IMR-90 (cell line): ENCODE results near the gene FMC1. TPM values are rescaled to one million over a fixed set of nuclear protein-coding genes. Genes with fewer than 3 reads are reported as not detected.
A peak's percentile ranks its signal among the peaks of the same experiment; 100 is the strongest.

Experiments used
- ATAC-seq: fragments of 200-7000 bp; cut with Tn5 transposase; 2 replicates; pipeline ENCODE4 v1.9.1; 2020; ENCODE audit warnings: low read depth, mild to moderate bottlenecking, moderate library complexity
- BruUV-seq: library from RNA; stranded (reverse); fragments of 400-500 nt; replicated peaks from 2 replicates; lab custom pipeline; 2021; lab: Mats Ljungman, UMichigan
- CTCF ChIA-PET: fragments of 300-600 bp; formaldehyde crosslinking; extraction: SDS; loops from one replicate; lab custom pipeline; 2021; ENCODE audit warnings: antibody characterized with exemption; lab: Yijun Ruan, JAX
- POLR2A ChIA-PET: fragments of 300-600 bp; sonication (Branson Sonifier 250); formaldehyde crosslinking; loops from one replicate; lab custom pipeline; 2022; ENCODE audit warnings: antibody characterized with exemption; ENCODE audit not compliant: unreplicated experiment; lab: Charles Lee
- DNase-seq: peaks from one replicate; pipeline ENCODE4 v3.0.0; 2013
- H2AFZ ChIP-seq: replicated peaks from 2 replicates; pipeline ENCODE3; 2013; ENCODE audit warnings: low read length, mild to moderate bottlenecking; ENCODE audit not compliant: poor library complexity
- H2AK5ac ChIP-seq: 2 replicates; pipeline ENCODE4 v1.6.1; 2013; ENCODE audit warnings: low read depth, low read length, inconsistent platforms
- H2AK9ac ChIP-seq: replicated peaks from 2 replicates; pipeline ENCODE3; 2013; ENCODE audit warnings: mild to moderate bottlenecking, low read depth, low read length, moderate library complexity; ENCODE audit not compliant: poor library complexity
- H2BK120ac ChIP-seq: 2 replicates; pipeline ENCODE4 v1.6.1; 2013; ENCODE audit warnings: low read depth, low read length, inconsistent platforms
- H2BK15ac ChIP-seq: 3 replicates; pipeline ENCODE4 v1.6.1; 2013; ENCODE audit warnings: low read depth, low read length, inconsistent platforms
- H2BK20ac ChIP-seq: 2 replicates; pipeline ENCODE4 v1.6.1; 2013; ENCODE audit warnings: low read depth, mild to moderate bottlenecking, inconsistent platforms, low read length, moderate library complexity
- H2BK5ac ChIP-seq: 2 replicates; pipeline ENCODE4 v1.6.1; 2013; ENCODE audit warnings: mild to moderate bottlenecking, low read depth, low read length, inconsistent platforms; ENCODE audit not compliant: poor library complexity, severe bottlenecking
- H3K14ac ChIP-seq: replicated peaks from 2 replicates; pipeline ENCODE4 v1.6.1; 2013; ENCODE audit warnings: low read depth, low read length, inconsistent platforms
- H3K18ac ChIP-seq: 2 replicates; pipeline ENCODE4 v1.6.1; 2013; ENCODE audit warnings: low read depth, low read length, control low read depth
- H3K23ac ChIP-seq: 2 replicates; pipeline ENCODE4 v1.6.1; 2013; ENCODE audit warnings: low read depth, low read length, inconsistent platforms
- H3K27ac ChIP-seq: 2 replicates; pipeline ENCODE4 v1.5.1; 2013; ENCODE audit warnings: mild to moderate bottlenecking, control low read depth, low read length; ENCODE audit not compliant: insufficient read depth
- H3K27me3 ChIP-seq: 2 replicates; pipeline ENCODE4 v1.6.1; 2013; ENCODE audit warnings: low read length; ENCODE audit not compliant: control insufficient read depth, insufficient read depth
- H3K36me3 ChIP-seq: 2 replicates; pipeline ENCODE4 v1.6.1; 2013; ENCODE audit warnings: low read length, mixed read lengths; ENCODE audit not compliant: control insufficient read depth, insufficient read depth
- H3K4ac ChIP-seq: 2 replicates; pipeline ENCODE4 v1.6.1; 2013; ENCODE audit warnings: low read depth, low read length, inconsistent platforms
- H3K4me1 ChIP-seq: 2 replicates; pipeline ENCODE4 v1.6.1; 2013; ENCODE audit warnings: low read length, mixed read lengths; ENCODE audit not compliant: control insufficient read depth, insufficient read depth
- H3K4me2 ChIP-seq: 2 replicates; pipeline ENCODE4 v1.6.1; 2013; ENCODE audit warnings: low read depth, mild to moderate bottlenecking, control low read depth, low read length, moderate library complexity
- H3K4me3 ChIP-seq: 2 replicates; pipeline ENCODE4 v1.5.1; 2013; ENCODE audit warnings: low read depth, mild to moderate bottlenecking, control low read depth, low read length, moderate library complexity; ENCODE audit not compliant: insufficient read depth
- H3K56ac ChIP-seq: 2 replicates; pipeline ENCODE4 v1.6.1; 2013; ENCODE audit warnings: low read length, inconsistent platforms; ENCODE audit not compliant: insufficient read depth; ENCODE audit errors: extremely low read depth
- H3K79me1 ChIP-seq, 2 experiments: 2 replicates each; pipeline ENCODE4 v1.6.1; 2013; ENCODE audit warnings: low read length in 2 of 2, inconsistent platforms in 1 of 2, low read depth in 1 of 2
- H3K9ac ChIP-seq: 2 replicates; pipeline ENCODE4 v1.6.1; 2013; ENCODE audit warnings: low read depth, low read length, control low read depth
- H3K9me1 ChIP-seq: 2 replicates; pipeline ENCODE4 v1.6.1; 2013; ENCODE audit warnings: low read length, inconsistent platforms; ENCODE audit not compliant: insufficient read depth
- H3K9me3 ChIP-seq: 2 replicates; pipeline ENCODE4 v1.6.1; 2013; ENCODE audit warnings: low read length; ENCODE audit not compliant: control insufficient read depth, insufficient read depth
- H4K20me1 ChIP-seq: 2 replicates; pipeline ENCODE4 v1.6.1; 2013; ENCODE audit warnings: low read length, inconsistent platforms; ENCODE audit not compliant: insufficient read depth
- H4K5ac ChIP-seq: 2 replicates; pipeline ENCODE4 v1.6.1; 2013; ENCODE audit warnings: mild to moderate bottlenecking, low read depth, low read length, control low read depth
- H4K8ac ChIP-seq, 2 experiments: 2 replicates each; pipeline ENCODE4 v1.6.1; 2013; ENCODE audit warnings: low read depth in 2 of 2, low read length in 2 of 2, control low read depth in 1 of 2, inconsistent platforms in 1 of 2
- H4K91ac ChIP-seq: 2 replicates; pipeline ENCODE4 v1.6.1; 2013; ENCODE audit warnings: low read depth, low read length, inconsistent platforms; ENCODE audit not compliant: insufficient read depth
- FOS ChIP-seq: fragments of 150-350 bp; IDR thresholded peaks from 2 replicates; pipeline ENCODE4 v1.6.1; 2016; ENCODE audit warnings: low read depth, low read length
- MAFK ChIP-seq: IDR thresholded peaks from 2 replicates; pipeline ENCODE4 v1.6.1; 2012; ENCODE audit warnings: low read depth, low read length, improper control_type of control experiment
- MAZ ChIP-seq: IDR thresholded peaks from 2 replicates; pipeline ENCODE4 v1.6.1; 2012; ENCODE audit warnings: low read depth, mild to moderate bottlenecking, low read length, improper control_type of control experiment, moderate library complexity, borderline replicate concordance
- MXI1 ChIP-seq: IDR thresholded peaks from 2 replicates; pipeline ENCODE4 v1.6.1; 2012; ENCODE audit warnings: low read depth, mild to moderate bottlenecking, low read length, moderate library complexity, borderline replicate concordance
- RAD21 ChIP-seq: IDR thresholded peaks from 2 replicates; pipeline ENCODE4 v1.6.1; 2012; ENCODE audit warnings: low read length, improper control_type of control experiment
- USF2 ChIP-seq: fragments of 150-350 bp; IDR thresholded peaks from 2 replicates; pipeline ENCODE4 v1.6.1; 2017; ENCODE audit warnings: mild to moderate bottlenecking, antibody characterized with exemption, low read length, low read depth
- WGBS, 2 experiments: methylation state at CpG; one replicate each; pipeline versions ENCODE4 v1.1.5 to v1.1.7; 2013; ENCODE audit warnings: missing lambda C conversion rate in 2 of 2; ENCODE audit not compliant: insufficient read length in 1 of 2; ENCODE audit errors: extremely low coverage in 2 of 2; 5-methylcytosine and 5-hydroxymethylcytosine counted together
- dilution Hi-C: fragments of 300-500 bp; cut with HindIII; formaldehyde crosslinking; loops from one replicate; pipeline ENCODE4 v1.14.3; 2018; ENCODE audit warnings: low sequenced_read_pairs; ENCODE audit not compliant: unreplicated experiment
- in situ Hi-C: fragments of 300-500 bp; cut with MboI; formaldehyde crosslinking; loops from 3 replicates; pipeline ENCODE4 v1.14.3; 2019; ENCODE audit warnings: low sequenced_read_pairs, inconsistent platforms, mixed read lengths
- intact Hi-C: fragments of 100-400 bp; cut with micrococcal nuclease; formaldehyde crosslinking; loops from 2 replicates; pipeline ENCODE4 v1.10.0; 2022
- polyA plus RNA-seq, 3 experiments: library from polyadenylated mRNA; depleted of rRNA; stranded (reverse); fragments of >200 nt; gene quantifications; 2 replicates each; pipeline ENCODE4 v1.2.3, GENCODE V29; 2012; ENCODE audit warnings: low replicate concordance in 1 of 3
- total RNA-seq: library from RNA; depleted of rRNA; stranded (reverse); fragments of >200 nt; gene quantifications from 2 replicates; pipeline ENCODE4 v1.2.3, GENCODE V29; 2012

FMC1 gene
- total and polyA plus RNA-seq, 2 of the 4 experiments (the other 2 are of a cell fraction): 6.1 to 11.9 TPM

- no peaks in the 10 kb centered on the region; the same call in 1 of the 2 replicates for H3K4me1 ChIP-seq
- H2BK15ac ChIP-seq: no peak overlapping the region
- peak overlapping the region; percentile 95 for H3K56ac ChIP-seq
- intact Hi-C loops (loop anchor here (5.0 kb wide), 2 partner anchors 37 to 52 kb away; no protein-coding TSS in a partner anchor), dilution Hi-C loops (no loop called here), in situ Hi-C loops (no loop called here)
- peak overlapping the region; percentile 99 for H2AK5ac ChIP-seq
- H3K79me1 ChIP-seq: peaks cover 0 to 27% of the 10 kb centered on the region in 2 experiments; a peak in 3 of 4 replicates
- peaks cover 5% of the 10 kb centered on the region; the same call in 1 of the 2 replicates for H3K9me1 ChIP-seq
- peak overlapping the region; percentile 96 for H3K27ac ChIP-seq
- ChIA-PET POLR2A (no interaction called here), CTCF (no interaction called here)
- H2AFZ ChIP-seq: peak overlapping the region; percentile 97
- H3K4me2 ChIP-seq: peak overlapping the region; percentile 84
- peak overlapping the region; percentile 0; the same call in 1 of the 2 replicates for H4K5ac ChIP-seq
- H4K8ac ChIP-seq: peak overlapping the region; percentile 92 to 98; a peak in 2 of 4 replicates
- peak; percentile 77 for ATAC-seq
- H2BK5ac ChIP-seq: peak overlapping the region; percentile 86
- H3K27me3 ChIP-seq: no peaks in the 10 kb centered on the region
- no peaks in the 10 kb centered on the region for H3K9me3 ChIP-seq
- H3K14ac ChIP-seq: peak overlapping the region; percentile 77
- TF ChIP-seq RAD21: no peak
- peak; percentile 64; the same call in 1 of the 2 replicates for TF ChIP-seq MXI1
- peak; percentile 54; the same call in 1 of the 2 replicates for TF ChIP-seq USF2
- no peak for TF ChIP-seq MAFK
- peak; percentile 54; the same call in 1 of the 2 replicates for TF ChIP-seq FOS
- peak; percentile 62; the same call in 1 of the 2 replicates for TF ChIP-seq MAZ
- H3K18ac ChIP-seq: 0 out of 2 replicates have a peak overlapping the region, but pooled peaks have one; percentile 1
- H4K91ac ChIP-seq: peak overlapping the region; percentile 99; the same call in 1 of the 2 replicates
- H2BK20ac ChIP-seq: no peak overlapping the region
- H3K23ac ChIP-seq: peak overlapping the region; percentile 95
- peak overlapping the region; percentile 96 for H3K9ac ChIP-seq
- TSS peak; percentile 14 for BruUV-seq
- peak overlapping the region; percentile 95 for H2AK9ac ChIP-seq
- peaks cover 2% of the 10 kb centered on the region for H3K36me3 ChIP-seq
- H4K20me1 ChIP-seq: peaks cover 48% of the 10 kb centered on the region
- peak overlapping the region; percentile 56 for H3K4me3 ChIP-seq
- peak overlapping the region; percentile 7; the same call in 1 of the 2 replicates for H2BK120ac ChIP-seq
- no CpG with 5 or more reads among the region's 47 CpGs for WGBS, 2 experiments
- DNase-seq: peak; percentile 89
- H3K4ac ChIP-seq: peak overlapping the region; percentile 96
Observed at GRCh38 chr7:139360210-139360947, 19.2 kb downstream of the FMC1 start.
